PC-9 (cell line): ENCODE data around the gene MYO7B.

ENCODE experiments used
- EZH2 ChIP-seq: fragments of 200-600 bp; sonication (generic); IDR thresholded peaks from 2 replicates; pipeline ENCODE4 v1.8.0; 2017; ENCODE audit warnings: antibody characterized with exemption, low read depth
- TF ChIP-seq, protein P1 (sequence below): fragments of 200-600 bp; sonication (generic); conservative IDR thresholded peaks from 2 replicates; pipeline ENCODE4 v1.6.1; 2017; ENCODE audit warnings: mixed run types, antibody characterized with exemption, mild to moderate bottlenecking, moderate library complexity

DNA sequence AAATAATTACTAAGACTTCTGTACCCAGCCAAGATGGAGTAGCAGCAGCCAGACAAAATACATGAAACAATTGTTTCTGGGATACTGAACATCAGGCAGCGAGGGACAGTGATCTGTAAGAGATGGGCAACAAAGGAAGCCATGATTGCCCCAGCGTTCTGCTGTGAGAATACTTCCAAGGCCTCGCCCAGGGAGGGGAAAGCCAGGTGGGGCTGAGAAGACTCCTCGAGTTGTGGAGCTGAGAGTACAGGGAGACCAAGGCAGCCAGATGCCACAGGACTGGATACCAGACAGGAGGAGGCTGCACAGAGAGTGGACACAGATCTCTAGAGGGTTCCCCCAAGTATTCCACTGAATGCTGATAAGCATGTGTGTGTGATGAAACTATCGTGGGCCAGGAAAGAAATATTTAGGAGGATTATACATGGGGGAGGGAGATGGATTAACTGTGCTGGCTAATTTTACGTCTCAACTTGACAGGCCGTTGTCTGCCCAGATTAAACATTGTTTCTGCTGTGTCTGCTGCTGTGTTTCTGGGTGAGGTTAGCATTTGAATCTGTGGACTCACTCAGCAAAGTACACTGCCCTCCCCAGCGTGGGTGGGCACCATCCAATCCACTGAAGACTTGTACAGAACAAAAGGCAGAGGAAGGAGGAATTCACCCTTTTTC is 150.1 kb downstream of the MYO7B start:
- no peak for TF ChIP-seq EZH2
- TF ChIP-seq, protein P1, sequence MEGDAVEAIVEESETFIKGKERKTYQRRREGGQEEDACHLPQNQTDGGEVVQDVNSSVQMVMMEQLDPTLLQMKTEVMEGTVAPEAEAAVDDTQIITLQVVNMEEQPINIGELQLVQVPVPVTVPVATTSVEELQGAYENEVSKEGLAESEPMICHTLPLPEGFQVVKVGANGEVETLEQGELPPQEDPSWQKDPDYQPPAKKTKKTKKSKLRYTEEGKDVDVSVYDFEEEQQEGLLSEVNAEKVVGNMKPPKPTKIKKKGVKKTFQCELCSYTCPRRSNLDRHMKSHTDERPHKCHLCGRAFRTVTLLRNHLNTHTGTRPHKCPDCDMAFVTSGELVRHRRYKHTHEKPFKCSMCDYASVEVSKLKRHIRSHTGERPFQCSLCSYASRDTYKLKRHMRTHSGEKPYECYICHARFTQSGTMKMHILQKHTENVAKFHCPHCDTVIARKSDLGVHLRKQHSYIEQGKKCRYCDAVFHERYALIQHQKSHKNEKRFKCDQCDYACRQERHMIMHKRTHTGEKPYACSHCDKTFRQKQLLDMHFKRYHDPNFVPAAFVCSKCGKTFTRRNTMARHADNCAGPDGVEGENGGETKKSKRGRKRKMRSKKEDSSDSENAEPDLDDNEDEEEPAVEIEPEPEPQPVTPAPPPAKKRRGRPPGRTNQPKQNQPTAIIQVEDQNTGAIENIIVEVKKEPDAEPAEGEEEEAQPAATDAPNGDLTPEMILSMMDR = no peak
